GM12878 (cell line): ENCODE results near the gene HEXA. TPM values are rescaled to one million over a fixed set of nuclear protein-coding genes. Genes with fewer than 3 reads are reported as not detected.

Source experiments
- ATAC-seq: fragments of 200-7000 bp; cut with Tn5 transposase; 3 replicates; pipeline ENCODE4 v1.9.1; 2020; ENCODE audit warnings: mild to moderate bottlenecking, moderate library complexity
- BruUV-seq: library from RNA; stranded (reverse); fragments of 400-500 nt; replicated peaks from 2 replicates; lab custom pipeline; 2021; lab: Mats Ljungman, UMichigan
- CTCF ChIA-PET: fragments of 300-600 bp; sonication (Branson Sonifier 250); formaldehyde crosslinking; extraction: SDS; loops from one replicate; lab custom pipeline; 2021; ENCODE audit warnings: inconsistent platforms; lab: Yijun Ruan, JAX
- POLR2A ChIA-PET: fragments of 350-600 bp; formaldehyde crosslinking; extraction: SDS; loops from one replicate; lab custom pipeline; 2021; ENCODE audit warnings: inconsistent platforms; lab: Charles Lee
- RAD21 ChIA-PET: fragments of 300-600 bp; sonication (Branson Sonifier 250); formaldehyde crosslinking; loops from one replicate; lab custom pipeline; 2023; ENCODE audit warnings: antibody characterized with exemption; ENCODE audit not compliant: unreplicated experiment; lab: Charles Lee
- SMC1A ChIA-PET: fragments of 300-600 bp; sonication (Branson Sonifier 250); formaldehyde crosslinking; loops from one replicate; lab custom pipeline; 2023; ENCODE audit not compliant: unreplicated experiment, uncharacterized antibody; lab: Charles Lee
- DNase-seq: peaks from one replicate; pipeline ENCODE4 v3.0.0-alpha.2; 2011; ENCODE audit warnings: low read depth, low spot score
- FAIRE-seq: peaks from 3 replicates; lab custom pipeline; 2011; peaks lifted over from hg19 to GRCh38; lab: Jason Lieb, UNC
- H2AFZ ChIP-seq: 2 replicates; pipeline ENCODE4 v1.6.0; 2011; ENCODE audit warnings: low read depth, low read length, control low read depth; ENCODE audit not compliant: control insufficient read depth
- H3K27ac ChIP-seq: 2 replicates; pipeline ENCODE4 v1.5.1; 2011; ENCODE audit warnings: control low read depth; ENCODE audit not compliant: control insufficient read depth, insufficient read depth
- H3K27me3 ChIP-seq, 2 experiments: replicated peaks in 1 of 2; 2 replicates each; pipeline versions ENCODE4 v1.6.0 to v1.6.1; 2011; ENCODE audit warnings: low read length in 1 of 2; ENCODE audit not compliant: control insufficient read depth in 2 of 2, insufficient read depth in 2 of 2
- H3K36me3 ChIP-seq, 2 experiments: 2 replicates each; pipeline ENCODE4 v1.5.1; 2011; ENCODE audit warnings: low read length in 1 of 2; ENCODE audit not compliant: control insufficient read depth in 2 of 2, insufficient read depth in 2 of 2
- H3K4me1 ChIP-seq: 2 replicates; pipeline ENCODE4 v1.6.1; 2011; ENCODE audit warnings: mild to moderate bottlenecking, low read length, moderate library complexity, mixed read lengths; ENCODE audit not compliant: control insufficient read depth, insufficient read depth
- H3K4me2 ChIP-seq: 2 replicates; pipeline ENCODE4 v1.6.0; 2011; ENCODE audit warnings: control low read depth; ENCODE audit not compliant: control insufficient read depth, insufficient read depth
- H3K4me3 ChIP-seq: fragments of 200-600 bp; sonication (generic); 2 replicates; pipeline ENCODE4 v1.5.1; 2016
- H3K79me2 ChIP-seq: 2 replicates; pipeline ENCODE4 v1.6.0; 2011; ENCODE audit warnings: low read length; ENCODE audit not compliant: control insufficient read depth, insufficient read depth
- H3K9ac ChIP-seq: 2 replicates; pipeline ENCODE4 v1.8.0; 2011; ENCODE audit warnings: low read length, control low read depth, mixed read lengths; ENCODE audit not compliant: control insufficient read depth, insufficient read depth
- H3K9me3 ChIP-seq: replicated peaks from 3 replicates; pipeline ENCODE4 v1.5.1; 2011; ENCODE audit warnings: mild to moderate bottlenecking, low read length; ENCODE audit not compliant: control insufficient read depth, insufficient read depth
- H4K20me1 ChIP-seq: 2 replicates; pipeline ENCODE4 v1.6.0; 2011; ENCODE audit not compliant: control insufficient read depth, insufficient read depth
- CBX3 ChIP-seq: fragments of 200-600 bp; sonication (generic); IDR thresholded peaks from 2 replicates; pipeline ENCODE4 v1.6.1; 2016; ENCODE audit warnings: low read depth, borderline replicate concordance
- CREM ChIP-seq: IDR thresholded peaks from 2 replicates; pipeline ENCODE4 v1.6.1; 2014; ENCODE audit warnings: antibody characterized with exemption, low read depth
- CUX1 ChIP-seq: IDR thresholded peaks from 2 replicates; pipeline ENCODE4 v1.6.1; 2012; ENCODE audit warnings: improper control_type of control experiment, low read depth, low read length; ENCODE audit not compliant: insufficient replicate concordance
- IRF3 ChIP-seq: fragments of 450-650 bp; IDR thresholded peaks from 2 replicates; pipeline ENCODE4 v1.6.1; 2014; ENCODE audit warnings: mild to moderate bottlenecking
- MYC ChIP-seq: IDR thresholded peaks from 2 replicates; pipeline ENCODE4 v1.6.1; 2011; ENCODE audit warnings: mild to moderate bottlenecking, low read length, moderate library complexity, inconsistent platforms; ENCODE audit not compliant: insufficient read depth, insufficient replicate concordance, insufficient read length, severe bottlenecking
- POLR2AphosphoS5 ChIP-seq: IDR thresholded peaks from 2 replicates; pipeline ENCODE4 v1.6.1; 2011; ENCODE audit warnings: mild to moderate bottlenecking, low read length, inconsistent platforms
- REST ChIP-seq: IDR thresholded peaks from 2 replicates; pipeline ENCODE4 v1.6.1; 2012; ENCODE audit warnings: mild to moderate bottlenecking, low read depth, low read length
- RUNX3 ChIP-seq: IDR thresholded peaks from 2 replicates; pipeline ENCODE4 v1.6.1; 2012; ENCODE audit warnings: low read length, inconsistent platforms
- STAT3 ChIP-seq: IDR thresholded peaks from 2 replicates; pipeline ENCODE4 v1.6.1; 2011; ENCODE audit warnings: low read depth, low read length, improper control_type of control experiment
- TCF12 ChIP-seq: IDR thresholded peaks from 2 replicates; pipeline ENCODE4 v1.6.1; 2011; ENCODE audit warnings: low read depth, mild to moderate bottlenecking, low read length
- WRNIP1 ChIP-seq: IDR thresholded peaks from 2 replicates; pipeline ENCODE4 v1.6.1; 2011; ENCODE audit warnings: low read depth, low read length, improper control_type of control experiment, borderline replicate concordance
- YY1 ChIP-seq: IDR thresholded peaks from 2 replicates; pipeline ENCODE4 v1.6.1; 2011; ENCODE audit warnings: low read depth, mild to moderate bottlenecking, low read length
- ZNF384 ChIP-seq: IDR thresholded peaks from 2 replicates; pipeline ENCODE4 v1.6.1; 2012; ENCODE audit warnings: low read depth, mild to moderate bottlenecking, low read length, improper control_type of control experiment, borderline replicate concordance
- WGBS: methylation state at CpG from one replicate; pipeline ENCODE4 v1.1.6; 2016; ENCODE audit warnings: low lambda C conversion rate; ENCODE audit not compliant: insufficient replicate concordance, insufficient coverage; ENCODE audit errors: missing lambda C conversion rate; 5-methylcytosine and 5-hydroxymethylcytosine counted together
- in situ Hi-C: fragments of 300-500 bp; cut with MboI; formaldehyde crosslinking; loops from 9 replicates; pipeline ENCODE4 v1.14.3; 2018; ENCODE audit warnings: mixed read lengths
- intact Hi-C: fragments of 100-400 bp; cut with micrococcal nuclease; formaldehyde crosslinking; loops from one replicate; pipeline ENCODE4 v1.14.2; 2022; ENCODE audit not compliant: unreplicated experiment
- polyA plus RNA-seq, 11 experiments: library from polyadenylated mRNA; depleted of rRNA in 4 of 11; unstranded in 6 of 11; stranded (reverse) in 5 of 11; fragments of >200 nt; fragmentation: Nextera tagmentation in 4 of 11; fragmentation: Illumina TruSeq in 1 of 11; extraction: Ambion mirVana in 4 of 11; extraction: Trizol in 1 of 11; gene quantifications; 1 replicate in 1 of 11; 2 replicates in 10 of 11; pipeline versions ENCODE4 v1.2.1 to v1.2.3, GENCODE V29; 2011 to 2016; ENCODE audit warnings: inconsistent platforms in 2 of 11, missing spikeins in 2 of 11, low read depth in 1 of 11
- total RNA-seq, 4 experiments: library from RNA; depleted of rRNA in 3 of 4; stranded (reverse); fragments of >200 nt in 3 of 4; fragmentation: Illumina TruSeq in 1 of 4; extraction: Trizol in 1 of 4; gene quantifications; 2 replicates each; pipeline versions ENCODE4 v1.2.1 to v1.2.3, GENCODE V29; 2013 to 2021

Gene HEXA
- total and polyA plus RNA-seq, 10 of the 15 experiments (the other 5 are each of a cell fraction or from before 2014, with no cell fraction given) = 24.5 to 151 (median 69.3) TPM

GRCh38 chr15:72353266-72353665, 22.5 kb downstream of the HEXA start:
- Histone ChIP-seq H3K9ac (no peak overlapping the region), H3K79me2 (peaks cover 1% of the 10 kb centered on the region; the same call in 1 of the 2 replicates), H3K27me3 (no peaks in the 10 kb centered on the region), H2AFZ (no peak overlapping the region), H3K4me2 (no peak overlapping the region), H3K4me3 (no peak overlapping the region), H3K9me3 (no peaks in the 10 kb centered on the region), H3K27ac (no peak overlapping the region), H4K20me1 (no peaks in the 10 kb centered on the region), H3K36me3 (peaks cover 28 to 34% of the 10 kb centered on the region in 2 experiments), H3K4me1 (no peaks in the 10 kb centered on the region)
- ChIA-PET CTCF (no interaction called here), RAD21 (no interaction called here), POLR2A (no interaction called here), SMC1A (interaction anchor here (0.7 kb wide), 1 partner anchor 15 kb away, joined by 3 read pairs; no protein-coding TSS in a partner anchor)
- TF ChIP-seq RUNX3 = no peak
- TF ChIP-seq CREM = no peak
- no peak for TF ChIP-seq REST
- TF ChIP-seq TCF12 = no peak
- no peak for TF ChIP-seq STAT3
- no peak for TF ChIP-seq WRNIP1
- TF ChIP-seq CUX1 = no peak
- TF ChIP-seq YY1 = no peak
- no peak for TF ChIP-seq ZNF384
- TF ChIP-seq POLR2AphosphoS5 = no peak
- TF ChIP-seq CBX3 = no peak
- TF ChIP-seq MYC = no peak
- no peak for TF ChIP-seq IRF3
- intact Hi-C loops (no loop called here), in situ Hi-C loops (no loop called here)
- no TSS peak for BruUV-seq
- DNase-seq (no peak), ATAC-seq (no peak), FAIRE-seq (no peak)
- 100% methylated on average over 2 of the region's 2 CpGs for WGBS
